ENCODE data around the gene PPME1. TPM values are rescaled to one million over a fixed set of nuclear protein-coding genes. Genes with fewer than 3 reads are reported as not detected.

The PPME1 gene
- total RNA-seq, 1 experiment from 2014 or later, result 81.0 TPM

DNA sequence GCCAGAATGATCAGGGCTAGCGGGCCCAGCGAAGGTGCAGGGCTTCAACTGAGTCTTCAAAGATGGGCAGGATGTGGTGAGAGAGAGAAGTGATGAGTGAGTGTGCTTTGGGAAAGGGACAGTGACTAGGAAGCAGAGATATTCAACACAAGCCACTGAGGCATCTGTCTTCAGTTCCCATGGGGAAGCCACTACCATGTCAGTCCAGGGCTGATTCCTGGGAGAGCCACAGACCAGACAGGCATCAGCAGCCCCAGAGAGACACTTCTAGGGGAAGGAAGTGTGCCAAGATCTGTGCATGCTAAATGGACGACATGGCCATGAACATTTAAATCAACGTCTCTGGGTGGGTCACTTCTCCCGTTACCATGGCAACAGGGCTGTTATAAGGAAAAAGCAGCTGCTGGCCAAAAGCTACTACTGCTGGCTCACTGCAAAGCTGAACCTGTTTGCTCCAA lies 111.9 kb downstream of the PPME1 start:
- Histone ChIP-seq H3K4me3 (no peak overlapping the region), H3F3A (ENCODE audit: insufficient read depth, low read depth) (peaks cover 14% of the 10 kb centered on the region; the same call in 1 of the 2 replicates), H2AFZ (no peak overlapping the region), H3K4me2 (no peak overlapping the region), H3K36me3 (ENCODE audit: low read depth) (no peaks in the 10 kb centered on the region), H3K9me2 (ENCODE audit: insufficient read depth) (no peaks in the 10 kb centered on the region), H3K79me2 (ENCODE audit: low read depth) (no peaks in the 10 kb centered on the region), H3K27ac (no peak overlapping the region), H3K4me1 (replicated peaks; ENCODE audit: insufficient read depth) (peaks cover 34% of the 10 kb centered on the region), H3K27me3 (ENCODE audit: insufficient read depth, low read depth) (no peaks in the 10 kb centered on the region), H4K20me1 (ENCODE audit: insufficient read depth) (no peaks in the 10 kb centered on the region), H3K9me3 (ENCODE audit: insufficient read depth, low read depth) (no peaks in the 10 kb centered on the region)
- POLR2A ChIA-PET (ENCODE audit: unreplicated experiment), result no interaction called here
- TF ChIP-seq CTCF (conservative IDR thresholded peaks at IDR 0.05) (no peak), EZH2 (IDR thresholded peaks at IDR 0.05; ENCODE audit: low read depth) (no peak)
- DNase-seq, result peak in 1 of 2 experiments; percentile 18
- BruUV-seq (replicated peaks), result no TSS peak
- intact Hi-C loops (cut with micrococcal nuclease; ENCODE audit: unreplicated experiment), result no loop called here
- CTCF ChIA-PET, result no interaction called here

GRCh38 chr11:74283580-74284180 lies 112.6 kb downstream of the PPME1 start:
- ChIA-PET CTCF (interaction anchor here (0.7 kb wide), 1 partner anchor 28 kb away, joined by 3 read pairs; no protein-coding TSS in a partner anchor), POLR2A (ENCODE audit: unreplicated experiment) (no interaction called here)
- TF ChIP-seq CTCF (conservative IDR thresholded peaks at IDR 0.05) (no peak), EZH2 (IDR thresholded peaks at IDR 0.05; ENCODE audit: low read depth) (no peak)
- H2AFZ ChIP-seq, result no peak overlapping the region
- H4K20me1 ChIP-seq (ENCODE audit: insufficient read depth), result no peaks in the 10 kb centered on the region
- H3K9me2 ChIP-seq (ENCODE audit: insufficient read depth), result no peaks in the 10 kb centered on the region
- H3K4me1 ChIP-seq (replicated peaks; ENCODE audit: insufficient read depth), result peaks cover 35% of the 10 kb centered on the region
- DNase-seq, result peak in 1 of 2 experiments; percentile 35
- no peak overlapping the region for H3K4me3 ChIP-seq
- H3K36me3 ChIP-seq (ENCODE audit: low read depth), result no peaks in the 10 kb centered on the region
- BruUV-seq (replicated peaks), result no TSS peak
- no peaks in the 10 kb centered on the region for H3K27me3 ChIP-seq (ENCODE audit: insufficient read depth, low read depth)
- peaks cover 16% of the 10 kb centered on the region; the same call in 1 of the 2 replicates for H3F3A ChIP-seq (ENCODE audit: insufficient read depth, low read depth)
- intact Hi-C loops (cut with micrococcal nuclease; ENCODE audit: unreplicated experiment), result no loop called here
- H3K79me2 ChIP-seq (ENCODE audit: low read depth), result no peaks in the 10 kb centered on the region
- no peaks in the 10 kb centered on the region for H3K9me3 ChIP-seq (ENCODE audit: insufficient read depth, low read depth)
- no peak overlapping the region for H3K4me2 ChIP-seq
- H3K27ac ChIP-seq, result no peak overlapping the region

- Histone ChIP-seq H3K79me2 (ENCODE audit: low read depth) (no peaks in the 10 kb centered on the region), H3K27ac (no peak overlapping the region), H3F3A (ENCODE audit: insufficient read depth, low read depth) (peaks cover 10% of the 10 kb centered on the region; the same call in 1 of the 2 replicates), H3K9me2 (ENCODE audit: insufficient read depth) (no peaks in the 10 kb centered on the region), H3K9me3 (ENCODE audit: insufficient read depth, low read depth) (no peaks in the 10 kb centered on the region), H3K36me3 (ENCODE audit: low read depth) (no peaks in the 10 kb centered on the region), H2AFZ (no peak overlapping the region), H3K4me2 (no peak overlapping the region), H3K4me1 (replicated peaks; ENCODE audit: insufficient read depth) (peaks cover 31% of the 10 kb centered on the region), H3K4me3 (no peak overlapping the region), H4K20me1 (ENCODE audit: insufficient read depth) (no peaks in the 10 kb centered on the region), H3K27me3 (ENCODE audit: insufficient read depth, low read depth) (no peaks in the 10 kb centered on the region)
- ChIA-PET CTCF (interaction anchor here (0.7 kb wide), 1 partner anchor 28 kb away, joined by 3 read pairs; no protein-coding TSS in a partner anchor), POLR2A (ENCODE audit: unreplicated experiment) (no interaction called here)
- intact Hi-C loops (cut with micrococcal nuclease; ENCODE audit: unreplicated experiment), result no loop called here
- DNase-seq, result peak in 1 of 2 experiments; percentile 26
- BruUV-seq (replicated peaks), result no TSS peak
- no peak for TF ChIP-seq CTCF (conservative IDR thresholded peaks at IDR 0.05)
- TF ChIP-seq EZH2 (IDR thresholded peaks at IDR 0.05; ENCODE audit: low read depth), result no peak
Measured at GRCh38 chr11:74284466-74284865, 113.4 kb downstream of the PPME1 start.
